GM21367 (cell line): ENCODE results near the gene INPP5K.
"Not testable (repeated sequence)": the region's sequence is repeated elsewhere in the genome, so short reads cannot be mapped to it uniquely, and the experiment has no call there.

Experiments
- ATAC-seq: cut with Tn5 transposase; IDR thresholded peaks from one replicate; pipeline ENCODE4 v1.9.1; 2021; ENCODE audit not compliant: unreplicated experiment

The INPP5K gene

DNA sequence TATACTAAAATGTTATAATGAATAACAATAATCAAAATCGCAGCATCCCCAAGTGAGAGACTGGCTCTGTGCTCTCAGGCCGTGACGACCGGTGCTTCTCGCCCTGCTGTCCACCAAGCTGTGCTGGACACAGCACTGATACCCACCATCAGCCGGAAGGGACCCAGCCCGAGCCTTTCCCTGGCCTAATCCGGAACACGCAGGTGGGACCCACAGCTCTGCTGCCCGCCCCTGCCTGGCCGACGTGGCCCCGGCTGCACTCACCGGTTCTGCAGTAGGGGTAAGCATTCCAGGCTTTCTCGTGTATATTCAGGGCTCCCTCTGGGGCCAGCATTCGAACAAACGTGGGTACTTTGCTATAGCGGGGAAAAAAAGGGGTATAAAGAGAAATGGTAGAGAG, 31.6 kb upstream of the INPP5K start:
- ATAC-seq: no peak

GRCh38 chr17:1546292-1546922, 30.0 kb upstream of the INPP5K start:
- ATAC-seq: no peak

DNA sequence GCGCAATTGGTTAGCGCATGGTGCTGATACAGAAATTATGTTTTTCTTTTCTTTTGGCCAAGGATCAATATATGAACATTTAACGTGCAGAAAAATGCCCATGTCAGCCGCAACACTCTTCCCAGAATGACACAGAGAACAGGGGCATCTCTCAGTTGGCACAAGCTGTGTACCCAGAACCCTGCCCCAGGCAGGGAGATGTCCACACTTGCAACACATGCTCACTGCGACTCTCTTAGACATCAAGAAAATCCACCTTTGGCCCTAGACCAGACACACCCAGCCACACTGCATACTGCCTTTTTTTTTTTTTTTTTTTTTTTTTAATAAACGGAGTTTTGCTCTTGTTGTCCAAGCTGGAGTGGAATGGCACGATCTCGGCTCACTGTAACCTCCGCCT, 29.2 kb upstream of the INPP5K start:
- no peak for ATAC-seq

DNA sequence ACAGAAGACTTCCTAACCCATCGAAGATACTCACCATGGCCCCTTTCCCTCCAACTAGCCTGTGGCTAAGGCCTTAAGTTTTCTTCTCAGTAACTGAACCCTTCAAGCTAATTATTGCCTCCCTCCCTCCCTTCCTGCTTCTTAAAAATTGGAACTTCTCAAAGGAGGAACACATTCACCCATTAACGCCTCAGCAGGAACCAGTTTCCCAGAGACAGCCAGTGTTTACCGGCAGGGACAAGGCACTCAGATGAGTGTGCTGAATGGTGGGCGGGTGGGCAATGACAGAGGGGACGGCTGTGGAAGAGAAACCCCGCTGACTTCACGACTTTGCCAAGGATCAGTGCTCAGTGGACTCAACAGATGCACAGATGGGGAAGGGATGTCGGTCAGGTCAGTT, 25.9 kb upstream of the INPP5K start:
- ATAC-seq: no peak

GRCh38 chr17:1541367-1541904, 25.0 kb upstream of the INPP5K start:
- ATAC-seq: no peak

DNA sequence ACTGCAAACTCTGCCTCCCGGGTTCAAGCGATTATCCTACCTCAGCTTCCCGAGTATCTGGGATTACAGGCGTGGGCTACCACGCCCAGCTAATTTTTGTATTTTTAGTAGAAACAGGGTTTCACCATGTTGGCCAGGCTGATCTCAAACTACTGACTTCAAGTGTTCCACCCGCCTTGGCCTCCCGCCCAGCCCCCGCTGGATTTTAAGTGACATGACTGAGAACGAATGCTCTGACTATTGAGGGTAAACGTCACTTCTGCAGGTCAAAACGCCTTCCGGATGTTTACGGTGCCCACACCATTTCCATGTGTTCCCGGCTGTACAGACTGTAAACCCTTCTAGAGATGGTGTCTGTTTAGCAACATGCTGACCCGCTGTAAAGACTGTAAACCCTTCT, 23.4 kb upstream of the INPP5K start:
- no peak for ATAC-seq

DNA sequence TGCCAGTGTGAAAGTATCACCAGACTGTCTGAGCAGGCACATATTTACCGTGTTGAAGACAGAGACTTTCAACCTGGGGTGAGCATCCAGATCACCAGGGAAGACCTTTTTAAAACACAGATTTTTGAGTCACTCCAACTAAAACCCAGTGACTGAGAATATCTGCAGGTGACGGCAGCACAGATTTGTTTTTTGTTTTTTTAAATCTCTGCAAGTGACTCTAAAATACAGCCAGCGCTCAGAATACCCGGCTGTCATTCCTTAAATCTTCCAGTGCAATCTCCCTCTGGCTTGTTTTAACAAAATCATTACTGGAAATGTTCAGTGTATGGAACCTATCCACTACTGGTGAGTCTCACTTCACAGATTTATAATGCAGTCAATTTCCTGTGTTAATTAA, 19.3 kb upstream of the INPP5K start:
- no peak for ATAC-seq

- ATAC-seq: no peak
Measured at GRCh38 chr17:1533661-1534325, 17.4 kb upstream of the INPP5K start.

DNA sequence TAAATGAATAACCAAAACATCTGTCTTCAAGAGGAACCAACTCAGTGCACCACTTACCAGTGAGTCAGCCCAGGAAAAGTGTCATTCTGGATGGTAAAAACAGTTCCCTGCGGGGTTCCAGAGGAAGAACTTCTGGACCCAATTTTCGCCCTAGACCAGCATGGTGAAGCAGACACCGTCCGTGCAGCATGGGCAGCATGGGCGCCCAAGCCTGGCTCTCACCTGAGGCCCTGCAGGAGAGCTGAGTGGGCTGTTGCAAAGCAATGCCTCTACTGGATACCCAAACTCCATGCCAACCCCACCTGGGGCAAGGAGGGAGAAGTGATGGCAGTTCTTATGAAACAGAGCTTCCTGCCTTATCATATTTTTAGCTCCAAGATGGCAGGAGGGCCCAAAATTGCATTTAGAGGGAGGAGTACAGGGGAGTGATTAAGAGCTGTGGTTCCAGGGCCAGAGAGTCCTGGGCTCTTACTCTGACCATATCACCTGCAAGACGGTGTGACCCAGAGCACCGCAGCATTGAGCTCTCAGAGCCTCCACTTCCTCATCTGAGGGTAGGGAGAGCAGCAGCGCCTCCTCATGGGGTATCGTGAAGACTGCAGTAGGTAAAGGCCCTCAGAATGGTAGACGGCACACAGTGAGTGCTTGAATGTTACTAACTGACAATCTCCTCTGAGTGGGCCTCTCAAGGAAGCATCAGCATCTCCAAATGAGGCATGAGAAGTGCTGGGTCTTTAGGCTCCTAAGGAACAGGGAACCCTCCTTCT, 16.6 kb upstream of the INPP5K start:
- no peak for ATAC-seq

DNA sequence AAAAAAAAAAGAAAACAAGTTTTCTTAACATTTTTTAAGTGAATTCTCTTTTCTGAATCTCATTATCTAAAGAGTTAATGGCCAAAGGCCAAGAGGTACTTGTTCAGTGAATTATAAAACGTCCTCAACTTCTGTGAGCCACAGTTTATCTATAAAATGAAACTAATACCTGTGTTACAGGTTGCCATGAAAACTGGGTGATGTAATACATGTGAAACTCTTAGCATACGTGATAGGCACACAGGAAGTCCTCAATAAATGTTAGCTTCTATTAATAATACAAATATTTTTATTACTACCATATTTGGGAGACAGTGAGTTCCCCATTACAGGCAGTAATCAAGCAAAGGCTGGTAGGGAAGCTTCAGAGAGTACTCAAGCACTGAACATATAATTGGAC, 13.5 kb upstream of the INPP5K start:
- no peak for ATAC-seq

- not testable (repeated sequence) for ATAC-seq
Measured at GRCh38 chr17:1526876-1527275, 10.5 kb upstream of the INPP5K start.

DNA sequence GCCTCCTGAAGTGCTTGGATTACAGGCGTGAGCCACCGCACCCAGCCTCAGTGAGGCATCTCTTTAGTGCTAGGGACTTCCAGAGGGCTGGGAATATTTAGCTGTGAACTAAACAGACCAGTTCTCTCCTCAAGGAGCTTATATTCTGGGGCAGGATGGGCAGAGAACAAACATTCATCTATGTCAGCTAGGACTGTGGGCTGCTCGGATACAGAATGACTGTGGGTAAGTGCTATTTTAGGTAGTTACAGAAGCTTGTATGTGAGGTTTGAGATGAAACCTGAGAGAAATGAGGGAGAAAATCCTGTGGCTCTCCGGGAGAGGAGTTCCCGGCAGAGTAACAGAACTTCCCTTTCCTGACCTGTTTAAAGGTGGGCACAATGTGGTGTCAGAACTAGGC, 6.2 kb upstream of the INPP5K start:
- ATAC-seq: no peak

DNA sequence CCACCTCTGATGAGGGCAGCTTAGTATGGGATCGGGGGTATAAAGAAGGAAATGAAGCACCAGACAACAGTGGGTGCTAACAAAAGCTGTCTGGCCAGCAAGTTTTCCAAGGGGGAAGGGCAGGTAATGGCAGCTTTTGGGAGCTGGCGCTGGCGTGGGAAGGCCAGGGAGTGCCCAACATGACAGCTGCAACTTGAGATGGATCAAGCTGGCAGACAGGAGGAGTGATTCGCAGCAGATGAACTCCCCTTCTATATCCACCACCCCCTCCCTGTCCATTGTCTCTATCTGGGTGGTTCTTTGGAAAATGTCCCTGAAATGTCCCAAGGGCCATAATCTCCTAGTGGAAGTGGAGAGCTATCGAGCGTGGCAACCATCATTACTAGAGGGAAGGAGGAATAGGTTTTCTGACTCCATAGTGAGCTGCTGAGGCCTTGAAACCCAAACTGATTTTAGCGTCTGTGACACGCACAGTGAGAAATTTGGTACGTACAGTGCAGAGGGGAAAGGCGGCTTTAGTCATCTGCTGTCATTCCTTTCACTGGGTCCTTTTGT, 4.8 kb upstream of the INPP5K start:
- no peak for ATAC-seq

DNA sequence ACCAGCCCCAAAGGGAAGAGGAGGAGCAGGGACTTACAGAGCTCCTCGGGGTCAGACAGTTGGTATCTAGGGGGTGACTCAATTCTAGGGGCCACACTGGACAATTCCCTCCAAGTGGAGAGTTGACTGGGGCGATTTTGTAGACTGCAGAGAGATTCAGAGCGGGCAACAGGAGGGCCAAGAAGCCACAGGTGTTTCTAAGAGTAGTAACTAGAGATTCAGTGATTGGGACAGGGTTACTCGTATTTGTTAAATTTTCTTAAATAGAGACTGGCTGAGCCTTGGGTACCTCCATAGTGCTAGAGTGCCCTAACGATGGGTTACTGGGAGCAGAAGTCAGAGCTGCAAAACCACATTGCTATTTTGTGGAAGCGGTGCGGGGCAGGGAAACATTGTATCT, 3.3 kb upstream of the INPP5K start:
- ATAC-seq: no peak

DNA sequence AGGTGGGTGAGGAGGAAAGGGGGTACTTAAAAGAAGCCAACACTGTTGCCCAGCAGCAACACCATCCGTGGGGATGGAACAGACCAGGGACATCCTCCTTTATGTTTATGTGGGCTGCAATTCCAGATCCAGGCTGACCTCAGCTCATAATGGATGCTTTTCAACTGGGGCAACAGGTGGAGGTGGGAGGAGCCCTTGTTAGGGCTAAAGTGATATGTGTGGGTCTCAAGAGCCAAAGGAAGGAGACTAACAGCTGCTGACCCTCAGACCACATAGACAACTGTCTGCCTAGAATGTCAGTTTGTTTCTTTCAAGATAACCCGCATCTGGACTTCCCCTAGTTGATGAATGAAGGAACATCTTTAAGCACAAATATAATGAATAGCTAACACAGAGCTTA, 2.0 kb upstream of the INPP5K start:
- ATAC-seq: no peak

DNA sequence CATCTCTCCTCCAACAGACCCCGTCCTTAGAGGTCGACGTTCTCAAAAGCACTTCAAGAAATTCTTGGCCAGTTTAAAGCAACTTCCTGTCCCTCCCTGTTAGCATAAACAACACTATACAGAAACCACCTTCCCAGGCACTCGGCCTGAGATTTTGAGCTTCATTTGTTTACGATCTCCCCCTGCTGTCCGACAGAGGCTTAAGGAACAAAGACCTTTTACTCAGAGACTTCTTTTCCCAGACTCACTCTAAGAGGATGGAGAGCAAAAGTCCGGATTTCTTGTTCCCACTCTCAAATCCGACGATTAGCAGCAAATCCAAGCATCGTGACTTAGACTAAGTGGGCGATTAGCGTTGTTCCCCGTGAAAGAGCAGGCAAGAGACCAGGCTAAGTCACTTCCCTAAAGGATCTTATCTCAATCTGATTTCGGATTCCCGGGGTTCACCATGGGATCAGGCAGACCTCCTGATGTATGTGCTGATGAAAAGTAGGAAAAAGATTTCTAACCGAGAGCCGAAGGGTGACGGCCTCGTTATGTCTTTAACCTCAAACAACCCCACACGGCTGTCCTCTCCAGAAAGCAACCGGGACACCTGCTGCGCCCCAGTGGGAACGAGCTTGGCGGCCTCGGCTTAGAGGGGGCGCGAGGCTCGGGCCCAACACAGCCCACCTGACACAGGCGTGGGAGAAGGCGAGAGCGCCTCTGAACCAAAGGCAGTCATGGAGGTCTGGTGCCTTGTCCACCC, 598 bp downstream of the INPP5K start:
- ATAC-seq: no peak

DNA sequence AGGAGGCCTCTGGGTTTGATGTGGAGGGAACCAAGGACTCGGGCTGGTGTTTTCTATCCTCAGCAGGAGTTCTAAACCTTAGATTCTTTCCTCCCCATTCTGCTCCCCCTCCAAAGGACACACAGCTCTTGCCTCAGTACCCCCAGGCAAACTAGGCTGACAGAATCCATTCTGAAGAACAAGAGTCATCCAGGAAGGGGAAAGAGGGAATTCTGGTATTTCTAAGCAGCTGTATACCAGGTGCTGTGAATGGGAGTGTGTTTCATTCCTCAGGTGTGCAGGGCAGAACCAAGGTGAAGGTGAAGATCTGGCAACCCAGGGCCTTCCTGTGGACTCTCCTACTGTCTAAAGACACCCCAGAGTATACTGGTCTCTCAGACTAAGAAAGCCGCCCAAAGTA, 4.1 kb downstream of the INPP5K start:
- no peak for ATAC-seq

DNA sequence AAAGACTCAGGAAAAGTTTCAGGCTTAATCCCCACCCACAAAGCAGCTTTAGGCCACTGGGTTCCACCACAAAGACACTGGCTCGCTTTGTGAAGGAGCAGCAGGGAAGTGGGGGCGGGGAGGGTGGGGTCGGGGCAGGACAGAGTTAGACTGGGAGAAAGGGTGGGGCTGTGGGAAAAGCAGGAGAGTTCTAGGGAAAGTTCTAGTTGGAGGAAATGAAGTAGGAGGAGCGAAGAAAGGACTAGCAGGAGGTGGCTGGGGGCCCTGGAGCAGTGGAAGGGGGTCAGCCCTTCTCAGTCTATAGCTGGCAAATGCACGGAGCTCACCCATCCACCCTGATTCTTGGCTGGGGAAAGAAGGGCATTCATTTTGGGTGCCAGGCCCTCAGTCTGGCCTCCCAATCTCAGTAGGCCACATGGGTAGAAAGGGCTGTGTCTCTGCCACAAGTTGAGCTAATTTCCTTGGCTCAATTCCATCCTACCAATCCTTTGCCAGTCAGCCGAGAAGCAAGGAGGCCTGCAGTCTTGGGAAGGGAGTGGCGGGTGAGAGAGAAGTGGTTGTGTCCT, 4.6 kb downstream of the INPP5K start:
- ATAC-seq: no peak

DNA sequence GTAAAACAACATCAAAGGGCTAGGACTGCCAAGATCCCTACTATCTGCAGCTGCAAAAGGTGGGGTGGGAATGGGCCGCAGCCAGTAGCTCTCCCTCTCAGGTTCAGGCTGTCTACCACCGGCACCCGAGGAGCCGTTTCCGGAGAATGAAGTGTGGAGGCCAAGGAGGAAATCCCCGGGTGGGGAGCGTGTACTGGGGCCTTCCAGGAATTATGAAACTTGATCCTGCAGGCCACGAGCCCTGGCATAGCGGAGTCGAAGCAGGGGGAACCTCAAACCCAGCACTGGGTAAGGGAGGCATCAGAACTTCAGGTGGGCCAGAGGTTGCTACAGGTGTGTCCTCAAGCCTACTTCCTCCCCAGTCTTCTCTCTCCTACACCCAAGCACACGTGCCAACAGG, 5.1 kb downstream of the INPP5K start:
- ATAC-seq: no peak

- no peak for ATAC-seq
Measured at GRCh38 chr17:1509290-1509881, 7.0 kb downstream of the INPP5K start.
